Hepatic stellate cell (primary cell): ENCODE data around the gene GABARAPL2.

Experiments used
- DNase-seq: peaks from one replicate; pipeline ENCODE4 v3.0.0; 2011; ENCODE audit warnings: low spot score

The GABARAPL2 gene

DNA sequence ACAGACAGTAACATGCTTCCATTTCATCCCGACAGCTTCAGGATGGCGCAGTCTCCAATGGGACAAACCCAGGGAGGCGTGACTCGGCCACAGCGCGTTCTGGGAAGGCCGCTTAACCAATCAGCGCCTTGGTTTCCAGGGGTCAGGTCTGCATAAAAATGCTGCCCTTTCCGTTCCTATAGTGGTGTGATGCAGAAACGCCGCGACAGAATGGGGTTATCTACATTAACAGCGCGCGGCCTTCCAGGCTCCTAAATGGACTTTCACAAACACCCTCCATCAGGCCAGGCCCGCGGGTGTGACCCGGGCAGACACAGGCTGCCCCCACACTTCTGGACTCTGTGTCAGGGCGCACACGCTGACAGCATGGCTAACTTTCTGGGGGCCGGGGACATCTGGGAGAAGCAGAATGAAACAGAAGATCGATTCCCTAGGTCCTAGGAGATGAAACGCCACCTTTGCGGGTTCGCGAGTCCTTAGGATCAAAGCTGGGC lies 10.9 kb upstream of the GABARAPL2 start:
- DNase-seq = peak; percentile 95

DNA sequence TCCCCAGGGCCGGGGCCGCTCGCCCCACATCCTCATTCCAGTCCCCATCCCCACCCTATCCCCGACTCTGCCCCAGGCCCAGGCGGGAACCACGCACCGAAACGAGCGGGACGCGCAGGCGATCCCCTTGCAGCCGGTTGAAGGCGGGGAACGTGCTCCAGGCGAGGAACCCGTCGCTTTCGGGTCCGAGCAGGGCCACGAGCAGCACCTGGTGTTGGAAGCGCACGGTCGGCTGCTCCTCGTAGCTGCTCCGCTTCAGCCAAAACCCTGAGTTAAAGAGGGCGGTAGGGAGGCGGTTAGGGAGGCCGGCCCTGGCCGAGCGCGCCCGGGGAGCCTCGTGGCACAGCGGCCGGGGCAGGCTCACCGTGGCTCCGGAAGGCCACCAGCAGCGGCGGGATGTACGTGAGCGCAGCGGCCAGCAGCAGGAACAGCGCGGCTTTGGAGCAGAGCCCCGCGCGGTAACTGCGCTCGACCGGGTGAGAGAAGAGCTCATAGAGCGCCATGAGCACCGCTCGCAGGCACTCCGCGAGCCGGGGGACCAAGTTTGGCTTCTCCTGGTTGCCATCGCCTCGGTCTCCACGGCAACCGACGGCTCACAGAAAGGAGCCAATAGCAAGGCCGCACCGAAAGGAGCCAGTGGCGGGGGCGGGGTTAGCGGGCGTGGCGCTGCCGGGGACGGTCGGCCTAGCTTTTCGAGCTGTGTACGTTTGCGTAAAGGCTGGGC lies 10.3 kb upstream of the GABARAPL2 start, which contains the start of gene TMEM231:
TMEM231 (minus strand) TSS at position 546 of the 724 bp plus-strand sequence; CDS start at position 503, 43 bp downstream.
- DNase-seq = peak; percentile 97

DNA sequence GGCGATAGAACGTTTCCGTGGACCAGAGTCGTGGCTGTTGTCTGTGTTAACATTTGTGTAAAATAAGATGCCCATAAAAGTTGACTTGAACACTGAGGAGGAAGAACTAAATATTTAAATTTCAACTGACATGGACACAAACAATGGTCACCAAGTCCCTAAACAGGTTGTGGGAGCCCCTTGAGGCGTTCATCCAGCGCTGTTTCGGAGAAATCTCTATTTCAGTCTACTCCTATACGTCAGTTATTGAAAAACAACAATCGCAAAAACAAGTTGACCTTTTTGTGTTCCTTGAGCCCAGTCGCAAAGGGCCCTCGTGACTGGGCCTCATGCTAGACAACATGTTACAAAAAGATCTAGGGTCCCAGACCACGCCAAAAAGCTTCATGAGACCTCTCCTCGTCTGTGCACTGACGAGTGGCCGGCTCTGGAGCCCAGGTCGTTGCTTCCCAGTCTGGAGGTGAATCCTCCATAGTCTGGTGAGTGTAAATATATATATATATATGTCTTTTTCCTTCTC lies 9.7 kb upstream of the GABARAPL2 start:
- DNase-seq = no peak

DNA sequence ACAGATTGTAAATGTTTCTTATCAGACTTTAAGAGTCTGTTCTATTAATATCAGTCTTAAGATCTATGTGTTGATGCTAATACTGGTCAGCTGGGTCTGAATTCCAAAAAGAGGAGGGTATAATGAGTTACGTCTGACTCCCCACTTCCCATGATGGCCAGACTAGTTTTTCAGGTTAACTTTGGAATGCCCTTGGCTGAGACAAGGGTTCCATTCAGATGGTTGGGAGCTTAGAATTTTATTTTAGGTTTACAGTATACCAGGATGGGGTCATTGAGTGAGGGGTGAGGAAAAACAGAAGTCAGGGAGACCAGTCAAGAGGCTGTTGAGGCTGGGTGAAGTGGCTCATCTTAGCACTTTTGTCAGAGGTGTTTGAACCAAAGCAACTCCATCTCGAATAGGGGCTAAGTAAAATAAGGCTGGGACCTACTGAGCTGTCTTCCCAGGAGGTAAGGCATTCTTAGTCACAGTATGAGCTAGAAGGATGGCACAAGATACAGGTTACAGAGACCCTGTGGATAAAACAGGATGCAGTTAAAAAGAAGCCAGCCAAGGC lies 7.3 kb upstream of the GABARAPL2 start:
- no peak for DNase-seq

DNA sequence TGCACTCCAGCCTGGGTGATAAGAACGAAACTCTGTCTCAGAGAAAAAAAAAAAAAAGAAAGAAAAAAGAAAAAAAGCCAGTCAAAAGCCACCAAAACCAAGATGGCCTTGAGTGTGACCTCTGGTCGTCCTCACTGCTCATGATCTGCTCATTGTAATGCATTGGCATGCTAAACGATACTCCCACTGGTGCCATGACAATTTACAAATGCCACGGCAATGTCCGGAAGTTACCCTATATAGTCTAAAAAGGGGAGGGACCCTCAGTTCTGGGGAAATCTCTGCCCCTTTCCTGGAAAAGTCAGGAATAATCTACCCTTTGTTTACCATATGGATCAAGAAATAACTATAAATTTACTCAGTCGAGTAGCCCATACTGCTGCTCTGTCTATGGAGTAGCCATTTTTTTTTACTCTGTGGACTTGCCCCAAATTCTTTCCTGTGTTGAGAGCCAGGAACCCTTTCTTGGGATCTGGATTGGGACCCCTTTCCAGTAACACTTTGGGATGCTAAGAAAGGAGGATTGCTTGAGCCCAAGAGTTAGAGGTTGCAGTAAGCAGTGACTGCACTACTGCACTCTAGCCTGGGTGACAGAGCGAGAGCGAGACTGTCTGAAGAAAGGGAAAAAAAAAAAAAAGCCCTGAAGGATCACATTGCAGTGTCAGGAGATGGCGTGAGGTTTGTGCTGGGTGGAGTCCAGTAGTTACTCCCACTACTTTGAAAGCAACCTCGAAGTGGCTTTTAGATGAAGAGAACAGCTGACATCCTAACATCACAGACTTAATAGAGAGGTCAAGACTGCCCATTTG lies 6.4 kb upstream of the GABARAPL2 start:
- DNase-seq = peak; percentile 52

DNA sequence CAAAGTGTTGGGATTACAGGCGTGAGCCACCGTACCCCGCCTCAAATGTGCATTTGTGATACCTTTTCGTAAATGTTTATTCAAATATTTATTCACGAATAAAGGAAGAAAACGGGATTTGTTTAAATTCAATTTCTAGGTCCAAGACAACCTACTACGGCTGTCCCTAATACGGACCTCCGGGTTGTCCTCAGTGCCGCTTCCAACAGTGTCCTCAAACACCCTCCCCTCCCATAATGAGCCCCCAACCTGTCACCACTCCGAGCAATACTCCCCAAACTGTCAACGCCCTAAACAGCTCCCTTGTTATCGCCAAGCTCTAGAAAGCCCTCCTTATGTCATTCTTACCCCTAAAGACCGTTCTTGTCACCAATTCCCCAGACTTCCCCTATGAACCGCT lies 539 bp upstream of the GABARAPL2 start:
- no peak for DNase-seq

DNA sequence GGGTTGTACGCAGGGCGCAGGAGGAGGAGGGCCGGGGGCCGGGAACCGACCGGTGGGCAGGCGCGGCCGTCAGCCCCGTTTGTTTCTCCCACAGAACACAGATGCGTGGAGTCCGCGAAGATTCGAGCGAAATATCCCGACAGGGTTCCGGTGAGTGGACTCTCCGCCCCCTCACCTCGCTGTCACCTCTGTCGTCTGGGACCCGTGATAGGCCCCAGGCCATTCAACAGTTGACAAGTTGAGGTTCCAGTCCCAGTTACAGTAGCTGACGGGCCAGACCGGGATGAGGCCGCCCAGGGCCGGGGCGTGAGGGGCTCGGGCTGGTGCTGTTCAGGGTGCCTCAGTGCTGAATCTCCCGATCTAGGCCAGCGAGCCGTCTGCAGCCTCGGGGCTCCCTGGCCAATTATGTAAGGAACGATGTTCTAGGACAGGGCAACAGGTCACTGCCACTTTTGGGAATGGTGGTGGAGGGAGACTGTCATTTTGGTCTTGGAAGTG lies 628 bp downstream of the GABARAPL2 start:
- peak; percentile 26 for DNase-seq

DNA sequence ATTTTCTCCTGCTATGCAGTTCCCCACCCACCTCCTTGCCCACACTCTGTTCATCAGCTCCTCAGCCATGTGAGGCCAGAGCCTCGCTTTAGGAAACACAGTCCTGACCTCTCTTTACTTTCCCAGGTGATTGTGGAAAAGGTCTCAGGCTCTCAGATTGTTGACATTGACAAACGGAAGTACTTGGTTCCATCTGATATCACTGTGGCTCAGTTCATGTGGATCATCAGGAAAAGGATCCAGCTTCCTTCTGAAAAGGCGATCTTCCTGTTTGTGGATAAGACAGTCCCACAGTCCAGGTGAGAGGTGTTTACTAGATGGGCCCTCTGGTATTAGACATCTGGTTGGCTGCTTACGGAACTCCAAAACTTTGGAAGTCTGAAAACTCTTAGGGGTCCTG lies 1.7 kb downstream of the GABARAPL2 start:
- DNase-seq = no peak

DNA sequence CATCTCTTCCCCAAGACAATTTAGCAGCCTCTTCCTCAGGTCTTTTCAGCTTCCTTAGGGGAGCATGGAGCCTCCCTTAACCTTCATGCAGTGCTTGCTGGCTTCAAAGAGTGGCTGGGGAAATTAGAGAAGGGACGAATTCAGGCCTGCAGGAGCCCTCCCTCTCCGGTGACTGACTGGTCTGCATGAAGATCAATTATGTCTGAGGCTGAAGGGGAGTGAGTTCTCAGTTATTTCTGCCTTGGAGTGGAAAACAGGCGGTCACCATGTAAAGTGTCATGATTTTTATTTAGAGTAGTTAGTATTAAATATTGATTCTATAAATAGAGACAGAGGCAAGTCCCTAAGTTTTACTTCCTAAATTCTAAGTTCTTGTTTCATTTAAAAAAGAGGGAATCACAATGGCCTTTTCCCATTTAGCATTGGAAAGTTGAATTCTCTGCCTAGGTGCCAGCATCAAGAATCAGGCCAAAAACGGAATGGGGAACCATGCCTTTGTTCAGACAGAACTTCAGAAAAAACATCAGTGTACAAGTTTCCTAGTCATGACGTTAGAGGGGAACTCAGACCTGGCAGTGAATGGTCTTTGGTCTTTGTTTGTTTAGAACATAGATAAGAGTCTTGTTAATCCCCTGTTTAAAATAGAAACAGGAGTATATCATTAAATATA lies 4.4 kb downstream of the GABARAPL2 start:
- DNase-seq = no peak

DNA sequence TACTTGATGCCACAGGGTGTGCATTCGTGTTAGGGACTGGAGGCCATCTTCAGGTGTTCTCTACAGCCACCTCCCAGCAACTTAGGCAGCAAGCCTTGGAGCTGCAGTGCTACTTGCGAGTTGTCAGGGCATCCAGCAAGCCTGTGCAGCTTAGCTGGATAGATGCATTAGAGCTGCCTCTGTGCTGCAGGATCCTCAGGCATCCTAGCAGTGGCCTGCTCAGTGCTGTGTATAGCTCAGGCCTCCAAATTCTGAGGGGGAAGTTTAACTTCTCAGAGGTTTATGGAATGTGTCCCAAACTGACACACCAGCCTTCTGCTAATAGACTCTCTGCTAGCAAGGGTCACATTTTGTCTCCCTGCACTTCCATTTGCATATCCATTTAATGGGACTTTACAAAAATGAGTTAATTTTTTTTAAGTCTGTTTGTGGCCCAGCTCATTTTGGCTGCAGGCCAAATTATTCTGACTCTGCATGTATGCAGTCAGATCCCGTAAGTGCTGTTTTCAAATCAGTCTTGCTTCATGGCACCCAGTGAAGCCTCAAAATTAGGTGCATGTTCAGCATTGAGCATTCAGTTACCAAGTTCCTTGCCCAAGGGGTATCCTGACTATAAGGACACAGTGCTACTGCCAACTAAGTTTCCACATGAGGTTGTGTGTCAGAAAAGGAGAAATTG lies 6.8 kb downstream of the GABARAPL2 start:
- no peak for DNase-seq

DNA sequence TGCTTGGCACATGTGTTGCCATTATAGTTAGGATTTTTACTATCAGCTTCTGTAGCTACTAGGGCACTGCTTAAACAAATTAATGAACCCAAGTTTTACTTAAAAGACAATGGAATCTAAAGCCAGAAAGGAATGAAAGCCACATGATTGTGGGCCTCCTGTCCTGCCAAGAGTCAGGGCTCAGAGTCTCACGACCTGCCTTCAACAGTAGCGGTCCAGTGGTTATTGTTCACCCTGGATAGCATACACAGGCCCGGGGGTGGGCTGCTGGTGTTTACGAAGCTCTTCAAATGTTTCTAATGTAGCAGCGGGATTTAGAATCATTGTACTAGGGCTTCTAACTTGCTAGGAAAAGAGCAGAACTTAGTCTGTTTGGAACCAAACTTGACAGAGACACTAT lies 7.8 kb downstream of the GABARAPL2 start:
- no peak for DNase-seq

DNA sequence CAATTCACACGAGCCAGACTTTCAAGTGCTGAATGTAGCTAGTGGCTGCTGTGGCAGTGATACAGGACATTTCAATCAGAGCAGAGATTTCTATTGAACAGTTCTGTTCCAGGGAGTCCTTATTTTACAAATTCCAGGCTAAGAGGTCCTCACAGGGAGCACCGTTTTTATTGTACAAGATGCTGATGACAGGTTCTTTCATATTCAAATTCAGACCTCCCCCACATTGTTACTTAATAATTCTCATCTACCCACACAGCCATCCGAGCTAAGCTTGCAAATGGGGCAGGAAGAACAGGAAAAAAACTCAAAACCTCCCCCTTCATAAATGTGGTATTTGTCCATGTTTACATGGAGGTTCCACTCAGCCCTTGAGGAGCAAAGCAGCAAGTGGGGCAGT lies 9.8 kb downstream of the GABARAPL2 start:
- no peak for DNase-seq

DNA sequence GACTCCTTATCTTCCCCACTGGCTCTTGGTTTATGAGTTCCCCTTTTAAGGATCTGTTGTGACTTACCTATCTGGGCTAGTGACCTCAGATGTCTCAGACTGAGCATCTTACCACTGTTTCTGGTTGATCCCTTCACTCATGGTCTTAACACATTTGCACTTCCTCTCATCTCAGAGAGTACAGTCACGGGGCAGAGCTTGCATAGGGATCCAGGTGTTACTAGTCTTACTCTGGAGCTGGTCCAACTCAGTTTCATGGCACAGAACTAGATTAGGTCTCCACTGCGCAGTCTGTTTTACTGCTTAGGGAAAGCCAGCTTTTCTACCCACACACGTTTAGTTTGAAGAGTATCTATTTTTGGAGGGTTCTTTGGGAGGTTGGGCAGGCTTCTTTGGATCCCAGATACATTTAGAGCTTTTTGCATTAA lies 10.2 kb downstream of the GABARAPL2 start:
- no peak for DNase-seq

DNA sequence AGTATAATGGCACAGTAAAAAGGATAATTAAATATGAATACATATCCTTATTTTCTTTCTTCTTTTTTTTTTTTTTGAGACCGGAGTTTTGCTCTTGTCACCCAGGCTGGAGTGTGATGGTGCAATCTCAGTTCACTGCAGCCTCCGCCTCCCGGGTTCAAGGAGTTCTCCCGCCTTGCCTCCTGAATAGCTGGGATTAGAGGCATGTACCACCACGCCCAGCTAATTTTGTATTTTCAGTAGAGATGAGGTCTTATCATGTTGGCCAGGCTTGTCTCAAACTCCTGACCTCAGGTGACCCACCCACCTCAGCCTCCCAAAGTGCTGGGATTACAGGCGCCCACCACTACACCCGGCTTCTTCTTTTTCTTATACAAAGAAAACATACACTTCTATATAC lies 12.0 kb downstream of the GABARAPL2 start:
- DNase-seq = no peak

DNA sequence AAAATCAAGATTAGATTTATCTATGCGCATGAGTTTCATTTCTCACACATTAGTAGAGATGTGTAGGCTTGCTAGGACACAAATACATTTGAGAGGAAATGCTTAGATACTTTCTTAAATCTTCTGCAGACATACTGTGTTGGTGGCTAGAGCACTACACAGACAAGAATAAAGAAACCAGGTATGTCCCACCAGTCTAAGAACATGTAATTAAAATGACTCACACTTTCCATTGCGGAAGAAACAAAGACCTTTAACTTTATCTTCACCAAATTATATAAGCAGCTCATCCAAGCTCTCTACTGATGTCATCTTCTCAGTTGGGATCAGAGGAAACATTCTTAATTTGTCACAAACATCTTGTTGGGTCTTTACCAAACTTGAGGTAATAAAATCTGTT lies 12.5 kb downstream of the GABARAPL2 start:
- DNase-seq = no peak

DNA sequence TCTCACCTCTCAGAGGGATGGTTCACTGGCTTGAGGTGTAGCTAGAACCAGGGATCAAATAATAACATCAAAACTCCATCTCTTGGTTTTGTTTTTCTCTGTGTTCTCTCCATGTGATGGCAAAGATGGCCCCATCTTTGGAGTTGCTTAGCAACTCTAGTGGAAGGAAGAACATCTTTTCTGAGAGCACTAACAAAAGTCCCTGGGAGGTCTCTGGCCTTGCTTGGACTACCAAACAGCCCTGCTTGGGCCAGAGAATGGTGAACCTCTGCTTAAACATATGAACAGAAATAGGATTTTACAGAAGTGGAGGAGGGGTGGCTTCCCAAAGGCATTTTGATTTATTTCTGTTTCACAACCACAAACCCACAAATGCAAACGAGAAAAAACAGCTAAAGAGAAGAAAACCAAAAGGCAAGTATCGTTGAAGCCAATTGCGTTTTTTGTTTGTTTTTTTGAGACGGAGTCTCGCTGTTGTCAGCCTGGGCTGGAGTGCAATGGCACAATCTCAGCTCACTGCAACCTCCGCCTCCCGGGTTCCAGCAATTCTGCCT lies 13.2 kb downstream of the GABARAPL2 start:
- DNase-seq = no peak

DNA sequence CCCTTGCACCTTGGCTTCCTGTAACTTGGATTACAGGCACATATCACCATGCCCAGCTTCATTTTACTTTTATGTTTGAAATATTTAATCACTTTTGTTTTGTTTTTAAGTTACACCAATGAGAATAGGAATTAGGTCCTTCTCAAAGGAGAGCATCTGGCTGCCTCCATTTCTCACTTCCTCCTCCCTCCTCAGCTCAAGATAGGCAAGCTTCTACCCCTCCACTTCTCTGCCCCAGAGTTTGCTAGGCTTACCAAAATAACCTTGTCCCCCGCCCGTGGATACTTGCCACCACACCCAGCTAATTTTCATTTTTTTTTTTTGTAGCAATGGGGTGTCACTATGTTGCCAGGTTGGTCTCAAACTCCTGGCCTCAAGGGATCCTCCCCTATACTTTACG lies 17.9 kb downstream of the GABARAPL2 start:
- no peak for DNase-seq

DNA sequence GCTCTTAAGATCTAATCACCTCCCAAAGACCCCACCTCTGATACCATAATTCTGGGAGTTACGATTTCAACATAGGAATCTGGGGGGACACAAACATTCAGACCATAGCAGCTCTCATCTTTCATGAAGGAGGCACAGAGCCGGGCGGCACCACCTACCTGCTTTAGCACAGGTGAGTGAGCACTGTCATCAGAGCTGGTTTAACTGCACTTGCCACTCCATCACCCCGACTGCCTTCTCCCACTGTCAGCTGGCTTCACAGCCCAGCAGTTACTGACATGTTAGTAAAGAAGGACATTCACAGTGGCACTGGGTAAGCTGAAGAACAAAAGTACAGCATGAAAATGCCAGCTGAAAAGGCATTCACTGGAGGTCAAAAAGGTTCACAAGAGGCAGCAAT lies 22.5 kb downstream of the GABARAPL2 start:
- DNase-seq = no peak

DNA sequence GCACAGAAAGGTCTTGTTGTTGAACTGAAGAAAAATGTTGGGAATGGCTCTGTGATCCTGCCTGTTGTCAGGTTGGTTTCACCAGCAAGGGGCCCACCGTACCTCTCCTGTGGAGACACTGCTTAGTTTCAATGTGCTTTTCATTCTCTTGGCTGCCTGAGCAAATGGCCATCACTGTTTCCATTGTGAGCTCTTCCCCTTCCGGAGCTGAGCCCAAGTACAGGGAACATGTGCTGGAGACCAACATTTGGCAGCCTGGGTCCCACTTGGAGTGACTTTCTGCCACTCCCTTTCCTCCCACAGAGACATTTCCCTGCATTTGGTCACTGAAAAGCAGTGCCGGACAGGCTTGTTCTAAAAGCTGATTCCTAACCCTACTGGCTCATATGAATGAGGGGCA lies 23.1 kb downstream of the GABARAPL2 start:
- DNase-seq = no peak

DNA sequence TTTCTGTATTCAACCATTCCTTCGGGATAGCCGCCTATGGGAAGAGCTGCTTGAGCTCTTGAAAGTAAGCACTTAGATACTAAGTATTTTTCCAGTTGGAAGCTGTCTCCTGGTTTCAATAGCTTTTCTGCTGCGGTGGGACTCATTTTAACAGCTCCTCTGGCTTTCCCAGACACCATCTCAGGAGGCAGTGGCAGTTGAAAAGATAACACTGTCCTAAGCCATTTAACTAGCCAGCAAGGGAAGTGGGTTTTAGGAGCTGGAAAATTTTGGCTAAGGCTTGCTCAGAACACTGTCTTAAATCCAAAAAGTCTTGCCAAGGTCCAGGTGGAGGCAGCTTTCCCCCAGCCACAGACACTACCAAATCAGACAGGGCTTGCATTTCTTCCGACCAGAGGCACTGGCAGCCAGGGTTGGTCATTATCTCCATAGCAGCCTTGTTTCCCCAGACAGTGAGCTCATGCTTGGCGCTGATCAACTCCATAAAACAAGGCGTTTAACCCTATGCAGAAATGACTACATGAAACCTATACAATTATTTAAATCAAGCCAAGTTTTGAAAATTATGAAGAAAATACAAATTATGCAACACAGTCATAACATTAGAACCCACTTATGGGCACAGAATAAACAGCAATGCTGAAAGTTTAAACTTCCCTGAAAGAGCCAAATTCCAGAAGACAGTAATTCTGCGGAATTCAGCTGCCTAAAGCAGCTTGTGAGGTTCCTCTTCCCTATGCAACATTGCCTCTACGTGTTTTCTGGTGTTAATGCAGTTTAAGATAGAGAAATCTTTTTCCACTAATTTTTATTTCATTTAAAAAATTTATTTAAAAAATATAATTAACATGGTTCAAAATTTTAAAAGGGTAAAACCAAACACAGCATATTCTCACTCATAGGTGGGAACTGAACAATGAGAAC lies 25.0 kb downstream of the GABARAPL2 start:
- no peak for DNase-seq
